EL (cell line): Measurements from ENCODE around the gene GRK3.
A peak's percentile ranks its signal among the peaks of the same experiment; 100 is the strongest.

ENCODE experiments used
- DNase-seq: peaks from one replicate; pipeline ENCODE4 v3.0.0-alpha.2; 2016

The GRK3 gene

GRCh38 chr22:25764270-25765015 lies 200.0 kb downstream of the GRK3 start:
- DNase-seq, result no peak

- no peak for DNase-seq
Measured at GRCh38 chr22:25765016-25765367, 200.5 kb downstream of the GRK3 start.

- no peak for DNase-seq
Measured at GRCh38 chr22:25765801-25766200, 201.3 kb downstream of the GRK3 start.

- DNase-seq, result no peak
Measured at GRCh38 chr22:25766418-25766817, 201.9 kb downstream of the GRK3 start.

GRCh38 chr22:25770333-25770732 lies 205.9 kb downstream of the GRK3 start:
- DNase-seq, result no peak

- DNase-seq, result no peak
Measured at GRCh38 chr22:25772288-25772687, 207.8 kb downstream of the GRK3 start.

GRCh38 chr22:25774575-25775026 lies 210.1 kb downstream of the GRK3 start:
- no peak for DNase-seq

- DNase-seq, result peak; percentile 43
Measured at GRCh38 chr22:25775531-25775930, 211.1 kb downstream of the GRK3 start.

GRCh38 chr22:25777411-25777810 lies 212.9 kb downstream of the GRK3 start:
- DNase-seq, result no peak

- DNase-seq, result peak; percentile 57
Measured at GRCh38 chr22:25777870-25778269, 213.4 kb downstream of the GRK3 start.
